ENCODE measurements around the gene LMOD3.

The LMOD3 gene

DNA sequence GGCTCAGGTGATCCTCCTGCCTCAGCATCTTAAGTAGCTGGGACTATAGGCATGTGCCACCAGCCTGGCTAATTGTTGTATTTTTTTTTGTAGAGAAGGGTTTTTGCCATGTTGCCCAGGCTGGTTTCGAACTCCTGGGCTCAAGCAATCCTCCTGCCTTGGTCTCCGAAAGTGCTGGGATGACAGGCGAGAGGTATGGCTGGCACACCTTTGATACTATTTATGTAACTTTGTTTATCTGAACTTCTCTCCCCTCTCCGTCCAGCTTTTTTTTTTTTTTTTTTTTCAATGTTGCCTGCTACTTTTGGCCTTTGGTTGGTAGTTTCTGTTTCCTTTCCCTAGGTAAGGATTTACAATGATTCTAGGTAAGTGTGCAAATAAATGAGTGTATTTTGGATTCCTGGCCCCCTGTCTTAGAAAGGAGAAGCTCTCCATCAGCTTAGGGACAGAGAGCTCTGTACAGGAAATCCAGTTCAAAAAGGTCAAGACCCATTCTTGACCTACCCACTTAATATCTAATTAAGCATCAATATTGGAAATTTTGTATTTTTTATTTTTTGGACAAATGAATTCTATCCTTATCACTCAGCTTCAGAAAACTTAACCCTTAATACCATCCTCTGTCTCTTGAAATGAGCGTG is 30.9 kb downstream of the LMOD3 start:
- no peak for DNase-seq (ENCODE audit: low read depth)

DNA sequence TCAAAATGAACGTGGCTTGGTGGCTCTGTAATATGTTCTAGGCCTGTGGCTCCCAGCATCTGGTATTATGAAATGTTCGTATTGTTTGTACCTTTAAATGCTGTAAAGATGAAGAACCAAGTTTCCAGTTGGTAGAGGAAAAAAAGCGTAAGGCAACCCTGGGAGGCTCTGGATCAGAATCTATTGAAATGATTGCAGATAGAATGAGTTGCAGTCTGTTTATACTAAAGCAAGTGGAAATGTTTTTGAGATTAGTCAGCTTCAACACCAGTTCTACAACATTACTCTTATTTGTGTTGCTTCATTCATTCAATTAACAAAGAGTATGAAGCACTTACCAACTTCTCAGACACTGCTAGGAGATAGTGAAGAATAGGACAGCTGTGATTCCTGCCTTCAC is 32.4 kb downstream of the LMOD3 start:
- no peak for DNase-seq (ENCODE audit: low read depth)

DNA sequence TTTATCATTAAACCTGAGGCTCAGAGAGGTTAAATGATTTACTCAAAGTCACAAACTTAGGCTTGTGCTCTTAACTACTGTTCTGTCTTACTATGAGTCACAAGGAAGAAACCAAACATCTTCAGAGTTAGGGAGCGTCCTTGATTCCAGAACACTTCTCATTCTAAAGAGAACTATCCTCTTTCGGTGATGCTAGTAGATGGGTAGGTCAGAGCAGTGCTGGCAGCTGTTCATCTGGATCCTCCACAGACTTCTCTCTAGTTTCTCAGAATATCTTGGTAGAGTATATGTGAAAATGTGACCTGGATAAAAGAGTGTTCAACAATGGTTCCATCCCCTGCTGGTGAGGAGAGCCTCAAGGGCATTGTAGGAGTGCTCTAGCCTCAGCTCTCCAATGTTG is 34.3 kb downstream of the LMOD3 start:
- no peak for DNase-seq (ENCODE audit: low read depth)

- DNase-seq (ENCODE audit: low read depth) = no peak
Observed at GRCh38 chr3:69087030-69087791, 35.2 kb downstream of the LMOD3 start.

DNA sequence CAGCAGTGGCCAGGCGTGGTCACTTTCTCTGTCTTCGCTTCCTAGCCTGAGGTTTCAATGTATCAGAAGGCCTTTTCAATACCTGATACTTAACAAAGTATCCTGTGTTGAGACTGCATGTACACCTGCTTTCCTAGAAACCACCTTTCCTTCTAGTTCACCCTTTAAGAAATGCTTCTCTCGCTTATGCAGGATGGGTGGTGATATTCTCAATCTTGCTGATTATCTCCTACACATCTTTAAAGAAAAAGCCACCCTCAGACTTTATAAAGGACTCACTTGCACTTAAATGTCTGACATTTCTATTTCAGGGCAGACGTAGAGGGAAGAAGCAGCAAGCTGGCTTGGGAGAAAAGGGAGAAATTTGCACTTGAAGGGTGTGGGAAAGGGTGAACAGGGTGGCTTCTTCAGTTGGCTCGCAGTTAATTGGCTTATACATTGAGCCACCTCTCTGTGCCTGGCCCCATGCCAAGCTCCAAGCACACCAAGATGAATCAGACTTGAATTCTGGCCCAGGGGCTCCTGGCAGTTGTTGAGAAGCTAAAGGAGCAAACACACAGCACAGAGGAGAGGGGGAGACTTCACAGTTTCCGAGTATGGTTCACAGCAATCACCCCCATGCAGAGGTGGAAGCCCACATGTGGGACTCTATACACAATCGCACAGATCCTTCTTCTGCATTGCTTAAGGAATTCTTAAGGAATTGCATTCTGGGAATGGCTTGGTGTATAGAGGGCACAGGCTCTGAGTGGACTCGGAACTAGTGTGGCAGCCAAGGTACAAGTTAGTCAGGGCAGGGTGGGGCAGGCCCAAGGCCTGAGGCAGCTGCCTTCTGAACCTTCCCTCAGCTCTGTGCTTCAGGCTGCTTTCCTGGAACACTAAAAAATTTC is 36.3 kb downstream of the LMOD3 start:
- DNase-seq (ENCODE audit: low read depth) = peak; percentile 60

DNA sequence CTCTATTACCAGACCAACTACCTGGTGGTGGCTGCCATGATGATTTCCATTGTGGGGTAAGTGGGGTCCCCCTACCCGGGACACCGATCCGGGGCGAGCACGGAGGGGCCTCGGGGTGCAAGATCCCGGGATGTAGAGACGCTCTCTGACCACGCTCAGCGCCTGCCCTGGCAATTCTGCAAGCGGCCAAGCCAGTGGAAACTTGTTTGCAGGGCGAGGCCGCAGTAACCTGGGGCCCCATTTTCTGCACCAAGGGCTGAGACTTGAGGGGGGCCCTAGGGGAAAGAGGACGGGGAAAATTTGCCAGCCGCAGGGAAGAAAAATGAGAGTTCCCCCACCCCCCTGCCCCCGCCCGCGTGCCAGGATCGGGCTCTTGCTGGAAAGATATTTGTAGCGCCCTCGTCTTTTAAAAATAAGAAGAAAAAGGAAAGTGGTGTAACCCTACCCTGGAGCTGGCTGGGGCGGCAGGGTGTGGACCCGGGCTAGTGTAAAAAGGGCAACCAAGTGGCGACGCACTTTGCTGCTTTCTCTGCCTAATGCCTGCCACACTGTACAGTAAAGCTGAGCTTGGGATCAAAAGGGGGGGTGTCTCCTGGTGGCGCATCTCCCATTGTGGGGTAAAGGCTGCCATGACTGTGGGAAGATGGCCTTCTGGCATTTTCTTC is 37.1 kb downstream of the LMOD3 start:
- DNase-seq (ENCODE audit: low read depth) = no peak

- DNase-seq (ENCODE audit: low read depth) = peak; percentile 74
Observed at GRCh38 chr3:69084326-69085167, 37.8 kb downstream of the LMOD3 start, which contains the start of gene ARL6IP5. Gene ARL6IP5, plus strand, starts transcription at chr3:69084937. Its CDS starts 111 bp downstream, at chr3:69085048.

GRCh38 chr3:69082805-69083204 is 39.6 kb downstream of the LMOD3 start:
- DNase-seq (ENCODE audit: low read depth) = peak; percentile 58

GRCh38 chr3:69082361-69082760 is 40.0 kb downstream of the LMOD3 start:
- no peak for DNase-seq (ENCODE audit: low read depth)

DNA sequence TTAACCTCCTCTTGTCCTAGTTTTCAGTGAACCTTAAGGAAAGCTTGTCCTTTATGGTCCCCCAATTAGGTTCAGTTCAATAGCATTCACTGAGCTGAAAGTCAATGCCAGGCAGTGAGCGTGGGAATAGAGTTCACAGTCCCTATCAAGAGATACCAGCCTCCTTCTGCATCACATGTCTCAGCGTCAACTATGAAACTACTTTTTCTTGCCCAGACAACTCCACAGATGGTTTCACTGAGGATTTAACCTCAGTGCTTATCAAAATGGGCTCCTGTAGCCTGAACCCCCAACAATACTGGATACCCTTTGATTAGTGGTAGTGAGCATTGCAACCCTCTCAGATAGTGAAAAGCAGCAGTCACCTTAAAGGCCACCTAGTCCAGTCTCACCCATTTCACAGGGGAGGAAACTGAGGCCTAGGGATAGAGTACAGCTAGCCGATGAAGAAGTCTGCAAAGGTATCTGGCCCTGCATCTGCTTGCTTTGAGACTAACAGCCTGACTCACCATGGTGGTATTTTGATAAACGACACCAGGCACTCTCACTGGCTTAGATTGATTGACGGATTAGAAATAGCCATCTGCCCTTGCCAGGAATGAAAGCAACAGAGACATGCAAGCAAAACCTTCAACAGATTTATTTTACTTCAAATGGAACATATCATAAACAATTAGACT is 40.7 kb downstream of the LMOD3 start:
- DNase-seq (ENCODE audit: low read depth) = no peak

DNA sequence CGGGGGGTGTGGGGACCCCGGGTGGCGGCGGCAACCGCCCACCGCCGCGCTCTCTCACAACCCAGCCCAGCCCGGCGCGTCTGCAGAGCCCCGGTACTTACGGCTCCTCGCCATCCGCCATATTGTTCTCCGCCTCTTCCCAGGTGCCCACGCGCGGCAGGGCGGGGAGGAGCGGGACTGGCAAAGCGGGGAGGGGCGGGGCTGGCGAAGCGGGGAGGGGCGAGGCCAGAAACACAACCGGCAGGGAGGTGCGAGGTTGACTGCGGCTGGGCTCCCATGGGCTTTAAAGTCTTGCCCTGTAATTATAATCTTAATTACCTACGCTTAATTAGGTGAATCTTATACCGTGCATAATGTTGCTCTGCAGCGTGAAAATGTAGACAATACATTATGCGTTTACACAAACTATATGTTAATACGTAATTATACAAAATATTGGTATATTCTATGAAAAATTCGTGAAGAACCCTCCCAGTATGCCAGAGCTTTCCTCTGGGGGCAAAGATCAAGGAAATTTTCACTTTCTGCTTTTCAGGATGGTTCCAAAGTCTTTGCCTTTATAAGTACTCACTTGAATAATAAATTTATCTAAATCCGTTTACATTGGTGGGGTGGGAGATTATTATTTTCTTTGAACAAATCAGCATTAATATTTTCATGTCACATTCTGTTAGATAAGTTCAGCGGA is 42.0 kb downstream of the LMOD3 start, which contains the start of gene UBA3:
TSS of gene UBA3 (minus strand) at position 133 of the 688 bp plus-strand sequence. CDS start at position 121, 12 bp downstream.
- DNase-seq (ENCODE audit: low read depth) = peak; percentile 90

DNA sequence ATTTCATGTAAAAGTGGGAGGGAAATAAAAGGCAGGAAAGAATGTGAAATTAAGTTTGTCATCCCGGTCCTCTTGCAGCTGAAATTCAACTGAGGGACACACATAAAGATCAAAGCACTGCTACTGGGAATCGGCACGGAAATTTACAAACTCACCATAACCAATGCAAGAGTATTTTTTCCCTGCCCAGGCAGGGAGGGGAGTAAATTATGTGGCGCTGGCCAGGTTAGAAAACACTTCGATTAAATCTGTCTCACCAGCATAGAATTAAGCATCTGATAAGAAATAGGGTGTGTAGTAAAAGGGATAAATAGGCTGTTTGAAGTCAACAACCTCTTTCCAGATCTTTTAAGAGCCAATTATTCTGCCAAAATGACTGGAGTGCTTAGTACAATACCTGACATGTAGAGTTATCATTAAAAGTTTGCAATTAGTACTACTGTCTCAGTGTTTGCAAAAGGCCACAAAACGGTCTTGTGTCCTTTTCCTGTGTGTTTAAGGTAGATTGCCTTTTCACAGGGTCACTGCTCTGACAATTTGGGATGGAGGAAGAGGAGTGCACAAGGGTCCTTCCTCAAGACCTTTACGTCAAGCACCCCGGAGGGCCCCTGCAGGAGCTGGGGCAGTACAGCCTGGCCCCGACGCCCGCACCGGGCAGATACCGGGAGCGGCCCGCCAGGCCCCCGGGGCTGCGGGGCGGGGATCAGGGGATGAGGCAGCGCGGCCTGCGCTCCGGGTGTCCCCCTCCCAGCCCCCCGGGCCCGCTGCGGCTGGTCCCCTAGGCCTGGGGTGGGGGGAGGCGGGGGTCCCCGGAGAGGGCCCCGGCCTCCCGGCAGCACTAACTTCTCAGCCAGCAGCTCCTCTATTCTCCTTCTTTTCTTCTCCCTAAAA is 42.9 kb downstream of the LMOD3 start:
- DNase-seq (ENCODE audit: low read depth) = no peak

DNA sequence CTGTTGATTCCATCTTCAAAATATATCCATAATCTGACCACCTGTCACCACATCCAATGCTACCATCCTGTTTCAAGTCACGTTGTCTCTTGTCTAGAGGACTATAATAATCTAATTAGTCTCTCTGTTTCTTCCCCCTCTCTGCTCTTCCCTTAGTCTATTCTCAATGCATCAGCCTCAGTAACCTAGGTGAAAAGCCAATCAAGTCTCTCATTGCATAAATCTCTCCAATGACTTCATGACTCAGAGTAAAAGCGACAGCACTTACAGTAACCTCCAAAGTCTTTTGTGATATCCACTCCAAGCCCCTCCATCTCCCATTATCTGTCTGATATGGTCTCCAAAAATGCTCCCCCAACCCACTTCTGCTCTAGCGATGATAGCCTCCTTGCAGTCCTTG is 49.5 kb downstream of the LMOD3 start:
- DNase-seq (ENCODE audit: low read depth) = no peak

- DNase-seq (ENCODE audit: low read depth) = no peak
Observed at GRCh38 chr3:69066121-69066520, 56.3 kb downstream of the LMOD3 start.

DNA sequence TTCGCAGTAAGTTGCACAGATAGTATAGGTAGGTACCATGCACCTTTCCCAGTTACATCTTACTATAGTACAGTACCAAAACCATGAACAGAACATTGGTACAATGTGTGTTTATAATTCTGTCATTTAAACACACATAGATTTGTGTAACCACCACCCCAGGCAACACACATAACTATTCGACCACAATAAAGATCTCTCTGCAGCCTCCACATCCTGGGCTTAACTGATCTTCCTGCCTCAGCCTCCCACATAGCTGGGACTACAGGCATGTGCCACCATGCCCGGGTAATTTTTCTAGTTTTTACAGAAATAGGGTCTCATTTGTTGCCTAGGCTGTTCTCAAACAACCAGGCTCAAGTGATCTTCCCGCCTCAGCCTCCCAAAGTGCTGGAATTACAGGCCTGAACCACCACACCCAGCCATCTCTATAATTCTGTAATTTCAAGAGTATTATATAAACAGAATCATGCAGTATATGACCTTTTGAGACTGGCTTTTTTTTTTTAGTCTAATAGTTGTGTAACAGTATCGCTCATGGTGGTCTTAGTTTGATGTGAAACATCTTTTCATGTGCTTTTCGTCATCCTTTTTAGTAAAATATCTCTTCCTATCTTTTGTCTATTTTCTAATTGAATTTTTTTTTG is 57.0 kb downstream of the LMOD3 start:
- no peak for DNase-seq (ENCODE audit: low read depth)

GRCh38 chr3:69063636-69064035 is 58.8 kb downstream of the LMOD3 start:
- DNase-seq (ENCODE audit: low read depth) = no peak

GRCh38 chr3:69059688-69060087 is 62.7 kb downstream of the LMOD3 start:
- no peak for DNase-seq (ENCODE audit: low read depth)

- DNase-seq (ENCODE audit: low read depth) = no peak
Observed at GRCh38 chr3:69058947-69059224, 63.5 kb downstream of the LMOD3 start.
